K562 (cell line): ENCODE data around the gene RBM20. TPM values are rescaled to one million over a fixed set of nuclear protein-coding genes. Genes with fewer than 3 reads are reported as not detected.

Source experiments
- ATAC-seq: fragments of 200-7000 bp; cut with Tn5 transposase; 3 replicates; pipeline ENCODE4 v1.9.1; 2020; ENCODE audit warnings: moderate library complexity
- BruUV-seq: library from RNA; stranded (reverse); fragments of 400-500 nt; replicated peaks from 2 replicates; lab custom pipeline; 2021; lab: Mats Ljungman, UMichigan
- CTCF ChIA-PET: fragments of 300-600 bp; formaldehyde crosslinking; extraction: SDS; loops from one replicate; lab custom pipeline; 2021; ENCODE audit warnings: low intra/inter-chr PET ratio; lab: Yijun Ruan, JAX
- POLR2A ChIA-PET: fragments of 300-600, 350-650 bp; sonication (Branson Sonifier 250); formaldehyde crosslinking; extraction: SDS; loops from one replicate; lab custom pipeline; 2021; ENCODE audit warnings: antibody characterized with exemption, inconsistent platforms; lab: Yijun Ruan, JAX
- DNase-seq, 4 experiments: peaks; one replicate each; pipeline versions ENCODE4 v3.0.0 to v3.0.0-alpha.2; 2011 to 2018; ENCODE audit warnings: low spot score in 3 of 4, mixed read lengths in 3 of 4; ENCODE audit errors: extremely low read depth in 1 of 4
- FAIRE-seq: peaks from 2 replicates; lab custom pipeline; 2011; peaks lifted over from hg19 to GRCh38; lab: Jason Lieb, UNC
- H2AFZ ChIP-seq: 2 replicates; pipeline ENCODE4 v1.6.0; 2011; ENCODE audit warnings: low read depth, low read length, control low read depth, inconsistent platforms
- H3K27ac ChIP-seq: fragments of 200-600 bp; 3 replicates; pipeline ENCODE4 v1.8.0; 2011; ENCODE audit warnings: low read depth, mild to moderate bottlenecking, control low read depth, inconsistent platforms, low read length, moderate library complexity, mixed read lengths; ENCODE audit errors: extremely low read depth
- H3K27me3 ChIP-seq, 2 experiments: fragments of 300-600 bp in 1 of 2; 2 replicates in 1 of 2; 3 replicates in 1 of 2; pipeline versions ENCODE4 v1.6.0 to v1.8.0; 2011; ENCODE audit warnings: inconsistent platforms in 2 of 2, low read length in 2 of 2, mild to moderate bottlenecking in 1 of 2, mixed read lengths in 1 of 2, moderate library complexity in 1 of 2; ENCODE audit not compliant: control insufficient read depth in 2 of 2, insufficient read depth in 2 of 2
- H3K36me3 ChIP-seq: fragments of 300-600 bp; 3 replicates; pipeline ENCODE4 v1.8.0; 2011; ENCODE audit warnings: mild to moderate bottlenecking, low read length, inconsistent platforms; ENCODE audit not compliant: control insufficient read depth, insufficient read depth
- H3K4me1 ChIP-seq, 2 experiments: fragments of 200-600 bp in 1 of 2; replicated peaks in 1 of 2; 2 replicates in 1 of 2; 3 replicates in 1 of 2; pipeline versions ENCODE4 v1.5.1 to v1.8.0; 2011; ENCODE audit warnings: inconsistent platforms in 2 of 2, low read length in 2 of 2, mild to moderate bottlenecking in 1 of 2, mixed read lengths in 1 of 2, moderate library complexity in 1 of 2; ENCODE audit not compliant: control insufficient read depth in 2 of 2, insufficient read depth in 2 of 2
- H3K4me2 ChIP-seq: 2 replicates; pipeline ENCODE4 v1.6.1; 2011; ENCODE audit warnings: low read length, control low read depth, inconsistent platforms, mixed read lengths; ENCODE audit not compliant: insufficient read depth
- H3K4me3 ChIP-seq: fragments of 200-600 bp; sonication (generic), shearing (Covaris generic); 2 replicates; pipeline ENCODE4 v1.5.1; 2016; ENCODE audit warnings: control low read depth, inconsistent platforms
- H3K79me2 ChIP-seq: fragments of 200-600 bp; 3 replicates; pipeline ENCODE4 v1.8.0; 2011; ENCODE audit warnings: low read length, inconsistent platforms; ENCODE audit not compliant: control insufficient read depth, insufficient read depth
- H3K9ac ChIP-seq, 2 experiments: 2 replicates each; pipeline versions ENCODE4 v1.6.0 to v1.6.1; 2011; ENCODE audit warnings: low read depth in 2 of 2, low read length in 2 of 2, control low read depth in 1 of 2, inconsistent platforms in 1 of 2, mild to moderate bottlenecking in 1 of 2, mixed read lengths in 1 of 2; ENCODE audit not compliant: insufficient read depth in 1 of 2
- H3K9me1 ChIP-seq: one replicate; pipeline ENCODE4 v1.6.0; 2011; ENCODE audit warnings: inconsistent platforms, mild to moderate bottlenecking, low read length, moderate library complexity; ENCODE audit not compliant: control insufficient read depth, insufficient read depth
- H3K9me3 ChIP-seq: replicated peaks from 2 replicates; pipeline ENCODE4 v1.5.1; 2011; ENCODE audit warnings: low read depth, low read length, inconsistent platforms; ENCODE audit not compliant: control insufficient read depth, insufficient read depth
- H4K20me1 ChIP-seq: replicated peaks from 2 replicates; pipeline ENCODE4 v1.6.1; 2011; ENCODE audit warnings: low read length, inconsistent platforms, mixed read lengths; ENCODE audit not compliant: control insufficient read depth, insufficient read depth
- CEBPG ChIP-seq, 3 experiments: fragments of 200-800 bp in 1 of 3; sonication (Bioruptor generic) in 1 of 3; sonication (generic) in 1 of 3; formaldehyde crosslinking in 1 of 3; IDR thresholded peaks in 2 of 3; conservative IDR thresholded peaks in 1 of 3; 2 replicates each; pipeline versions ENCODE4 v1.6.1 to v1.8.0; 2016 to 2022; ENCODE audit warnings: missing compliant biosample characterization in 2 of 3, missing genetic modification characterization in 2 of 3, mild to moderate bottlenecking in 1 of 3, missing genetic modification reagents in 1 of 3
- E2F6 ChIP-seq, 2 experiments: IDR thresholded peaks; 2 replicates each; pipeline ENCODE4 v1.6.1; 2011; ENCODE audit warnings: borderline replicate concordance in 1 of 2, control low read depth in 1 of 2, low read depth in 1 of 2, low read length in 1 of 2, mild to moderate bottlenecking in 1 of 2, mixed read lengths in 1 of 2, moderate library complexity in 1 of 2; ENCODE audit not compliant: insufficient read depth in 1 of 2, insufficient read length in 1 of 2, poor library complexity in 1 of 2, severe bottlenecking in 1 of 2; ENCODE audit errors: extremely low read depth in 1 of 2
- EGR1 ChIP-seq: fragments of 450-650 bp; conservative IDR thresholded peaks from 2 replicates; pipeline ENCODE4 v1.6.1; 2017; ENCODE audit warnings: mild to moderate bottlenecking
- HMGN3 ChIP-seq: IDR thresholded peaks from 2 replicates; pipeline ENCODE4 v1.6.1; 2011; ENCODE audit warnings: borderline replicate concordance, low read depth, mild to moderate bottlenecking, mixed read lengths, low read length; ENCODE audit not compliant: insufficient read length; ENCODE audit errors: extremely low read depth
- U2AF1 ChIP-seq: fragments of 200-400 bp; formaldehyde crosslinking; optimal IDR thresholded peaks from 2 replicates; pipeline ENCODE3; 2017; ENCODE audit warnings: mild to moderate bottlenecking, low read depth, low read length, moderate library complexity
- ZFP91 ChIP-seq: sonication (generic); formaldehyde crosslinking; IDR thresholded peaks from 2 replicates; pipeline ENCODE4 v1.8.0; 2022; ENCODE audit warnings: mild to moderate bottlenecking, missing genetic modification reagents
- ZFX ChIP-seq: sonication (generic); formaldehyde crosslinking; IDR thresholded peaks from 2 replicates; pipeline ENCODE4 v1.8.0; 2022; ENCODE audit warnings: mild to moderate bottlenecking, missing genetic modification reagents, moderate library complexity
- WGBS: fragments of 100-300 bp; shearing (Covaris generic); methylation state at CpG from one replicate; pipeline ENCODE4 v1.1.6; 2016; ENCODE audit warnings: low coverage, mixed read lengths; ENCODE audit not compliant: insufficient coverage; ENCODE audit errors: missing lambda C conversion rate; 5-methylcytosine and 5-hydroxymethylcytosine counted together
- in situ Hi-C: fragments of 300-500 bp; cut with MboI; formaldehyde crosslinking; loops from 4 replicates; pipeline ENCODE4 v1.15.0; 2018; ENCODE audit warnings: inconsistent platforms, mixed read lengths
- intact Hi-C: fragments of 100-400 bp; cut with micrococcal nuclease; formaldehyde crosslinking; loops from 2 replicates; pipeline ENCODE4 v1.14.2; 2022
- polyA plus RNA-seq, 8 experiments: library from polyadenylated mRNA; depleted of rRNA in 4 of 8; stranded (reverse) in 5 of 8; unstranded in 3 of 8; fragments of >200 nt; fragmentation: Nextera tagmentation in 2 of 8; fragmentation: Illumina TruSeq in 1 of 8; extraction: Ambion mirVana in 2 of 8; extraction: Trizol in 1 of 8; gene quantifications; 2 replicates each; pipeline versions ENCODE4 v1.2.1 to v1.2.3, GENCODE V29; 2011 to 2014; ENCODE audit warnings: inconsistent platforms in 1 of 8, missing spikeins in 1 of 8
- total RNA-seq, 7 experiments: library from RNA; depleted of rRNA in 6 of 7; stranded (reverse); fragments of >200 nt in 6 of 7; fragmentation: Illumina TruSeq in 2 of 7; extraction: Trizol in 2 of 7; gene quantifications; 2 replicates each; pipeline versions ENCODE4 v1.2.1 to v1.2.3, GENCODE V29; 2011 to 2021; ENCODE audit warnings: low replicate concordance in 1 of 7

Gene RBM20
- total and polyA plus RNA-seq, 9 of the 15 experiments (the other 6 are each of a cell fraction or from before 2014, with no cell fraction given) = 0.63 to 5.7 (median 3.2) TPM

GRCh38 chr10:110859973-110860376 lies 215.8 kb downstream of the RBM20 start (continued):
- TF ChIP-seq CEBPG (CRISPR knock-in tag; IDR thresholded peaks at IDR 0.05) (no peak), CEBPG (tag; conservative IDR thresholded peaks at IDR 0.05 in 1 of 2, IDR thresholded peaks at IDR 0.05 in 1 of 2) (peak; percentile 47 to 60; a peak in 3 of 4 replicates), EGR1 (0 out of 2 replicates have a peak, but pooled peaks have one; percentile 10), ZFP91 (no peak), U2AF1 (no peak)

GRCh38 chr10:110860576-110861241 lies 216.6 kb downstream of the RBM20 start:
- Histone ChIP-seq H3K27ac (0 out of 3 replicates have a peak overlapping the region, but pooled peaks have one; percentile 16), H2AFZ (peak overlapping the region; percentile 9), H3K9me3 (0 out of 2 replicates have a peak, but pooled peaks cover 3% of the 10 kb centered on the region), H3K79me2 (no peaks in the 10 kb centered on the region), H3K9me1 (no peaks in the 10 kb centered on the region), H3K4me1 (peaks cover 26 to 64% of the 10 kb centered on the region in 2 experiments), H3K36me3 (no peaks in the 10 kb centered on the region), H3K4me2 (no peak overlapping the region), H4K20me1 (no peaks in the 10 kb centered on the region), H3K27me3 (no peaks in the 10 kb centered on the region), H3K9ac (peak overlapping the region; percentile 23 to 66; a peak in 2 of 4 replicates), H3K4me3 (no peak overlapping the region)
- intact Hi-C loops = no loop called here
- TF ChIP-seq HMGN3 (no peak), ZFX (CRISPR knock-in tag) (peak; percentile 37; the same call in 1 of the 2 replicates), E2F6 (IDR thresholded peaks at IDR 0.05; ENCODE audit: borderline replicate concordance in 1 of 2, extremely low read depth in 1 of 2, insufficient read depth in 1 of 2, insufficient read length in 1 of 2, low read depth in 1 of 2, low read length in 1 of 2, poor library complexity in 1 of 2, severe bottlenecking in 1 of 2) (peak in 1 of 2 experiments; percentile 15)
- CTCF ChIA-PET = no interaction called here
- 64% methylated on average over 5 of the region's 7 CpGs for WGBS
- ATAC-seq (no peak), FAIRE-seq (no peak), DNase-seq (no peak)
- in situ Hi-C loops = no loop called here
- POLR2A ChIA-PET = interaction anchor here (1.2 kb wide), 1 partner anchor 11 kb away, joined by 5 read pairs; the partner anchor contains the start of gene PDCD4
- no TSS peak for BruUV-seq
